ENCODE measurements around the gene ENDOV.
A peak's percentile ranks its signal among the peaks of the same experiment; 100 is the strongest.

ENDOV gene

DNA sequence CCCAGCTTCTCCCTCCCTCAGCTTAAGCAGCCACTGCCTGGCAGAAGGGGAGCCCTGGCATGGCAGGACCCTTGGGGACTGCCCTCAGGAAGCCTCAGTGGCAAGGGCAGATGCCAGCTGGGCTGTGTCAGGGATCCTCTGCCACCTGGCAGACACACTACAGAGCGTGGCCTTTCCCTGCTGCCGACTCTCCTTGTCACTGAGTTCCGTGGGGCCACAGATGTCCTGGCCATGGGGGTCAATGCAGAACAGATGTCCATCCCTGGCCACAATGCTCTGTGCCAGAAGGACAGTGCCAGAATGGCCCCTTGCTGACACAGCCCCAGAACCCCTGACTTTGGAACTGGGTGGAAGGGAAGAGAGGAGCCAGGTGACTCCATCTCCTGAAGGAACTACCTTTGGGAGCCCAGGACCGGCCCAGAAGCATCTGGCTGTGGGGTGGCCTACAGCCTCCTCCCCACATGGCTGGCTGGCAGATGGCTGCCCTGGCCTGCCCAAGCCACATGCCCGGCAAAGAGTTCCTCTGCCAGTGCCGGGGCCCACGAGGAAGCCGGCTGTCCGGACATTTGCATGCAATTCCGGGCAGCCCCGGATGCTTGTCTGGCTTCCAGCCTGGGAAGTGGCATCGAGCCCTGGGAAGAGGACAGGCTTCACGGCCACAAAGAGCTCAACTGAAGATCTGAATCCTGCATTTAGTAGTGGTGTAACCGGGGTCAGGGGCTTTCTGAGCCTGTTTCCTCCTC lies 37.4 kb downstream of the ENDOV start:
- no peak for DNase-seq

DNA sequence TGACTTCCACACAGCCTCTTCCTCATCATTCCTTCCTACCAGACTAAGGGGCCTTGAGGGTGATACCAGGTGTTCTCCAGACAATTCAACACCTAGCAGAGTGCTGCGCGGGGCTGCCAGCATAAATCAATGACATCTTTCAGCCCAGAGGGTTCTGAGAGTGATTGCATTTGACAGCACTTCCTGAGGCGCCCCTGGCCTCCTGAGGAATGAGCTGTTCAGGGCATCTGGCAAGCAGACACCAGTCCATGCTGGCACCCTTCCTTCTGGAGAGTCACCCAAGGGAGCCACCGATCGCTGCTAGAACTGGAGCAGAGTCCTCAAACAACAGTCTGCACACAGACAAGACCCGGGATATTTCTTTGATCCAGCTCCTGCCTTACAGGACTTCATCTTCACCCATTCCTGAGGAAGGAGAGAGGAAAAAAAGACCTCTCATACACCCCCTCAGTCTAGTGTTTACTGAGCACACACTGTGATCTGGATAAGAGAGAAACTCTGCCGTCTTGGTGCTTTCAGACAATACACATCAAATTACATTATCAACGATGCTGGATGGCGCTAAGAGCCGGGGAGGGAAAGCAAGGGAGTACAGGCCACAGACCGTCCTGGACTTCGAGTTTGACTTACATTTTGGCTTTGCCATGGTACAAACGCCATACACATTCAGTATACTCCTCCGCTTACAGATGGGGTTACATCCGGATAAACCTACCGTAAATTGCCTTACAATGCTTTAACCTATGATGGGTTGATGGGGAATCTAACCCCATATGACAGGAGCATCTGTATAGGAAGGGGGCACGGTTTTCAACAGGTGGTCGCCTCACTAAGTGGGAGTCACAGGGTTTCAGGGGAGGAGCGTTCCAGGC lies 38.4 kb downstream of the ENDOV start:
- DNase-seq: no peak

DNA sequence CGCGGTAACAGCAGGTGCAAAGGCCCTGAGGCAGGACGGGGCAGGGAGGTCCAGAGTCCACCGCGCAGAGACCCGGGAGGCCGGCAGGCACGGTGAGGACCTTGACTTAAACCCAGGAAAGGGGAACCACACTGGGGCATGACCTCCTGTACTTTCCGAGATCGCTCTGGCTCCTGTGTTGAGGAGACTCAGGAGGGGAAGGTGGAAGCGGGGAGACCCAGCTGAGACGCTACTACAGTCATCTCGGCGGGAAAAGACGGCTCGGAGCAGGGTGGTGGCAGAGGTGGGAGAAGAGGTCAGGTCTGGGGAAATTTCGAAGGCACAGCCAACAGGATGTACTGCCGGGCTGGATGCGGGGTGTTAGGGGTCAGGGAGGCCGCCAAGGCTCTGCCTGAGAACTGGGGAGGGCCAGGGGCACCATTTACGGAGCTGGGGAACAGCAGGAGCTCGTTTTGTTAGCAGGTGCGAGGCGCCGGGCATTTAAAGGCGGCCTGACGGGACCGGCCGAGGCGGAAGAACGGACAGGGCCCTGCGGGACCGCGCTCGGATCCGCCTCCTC lies 39.1 kb downstream of the ENDOV start:
- no peak for DNase-seq

DNA sequence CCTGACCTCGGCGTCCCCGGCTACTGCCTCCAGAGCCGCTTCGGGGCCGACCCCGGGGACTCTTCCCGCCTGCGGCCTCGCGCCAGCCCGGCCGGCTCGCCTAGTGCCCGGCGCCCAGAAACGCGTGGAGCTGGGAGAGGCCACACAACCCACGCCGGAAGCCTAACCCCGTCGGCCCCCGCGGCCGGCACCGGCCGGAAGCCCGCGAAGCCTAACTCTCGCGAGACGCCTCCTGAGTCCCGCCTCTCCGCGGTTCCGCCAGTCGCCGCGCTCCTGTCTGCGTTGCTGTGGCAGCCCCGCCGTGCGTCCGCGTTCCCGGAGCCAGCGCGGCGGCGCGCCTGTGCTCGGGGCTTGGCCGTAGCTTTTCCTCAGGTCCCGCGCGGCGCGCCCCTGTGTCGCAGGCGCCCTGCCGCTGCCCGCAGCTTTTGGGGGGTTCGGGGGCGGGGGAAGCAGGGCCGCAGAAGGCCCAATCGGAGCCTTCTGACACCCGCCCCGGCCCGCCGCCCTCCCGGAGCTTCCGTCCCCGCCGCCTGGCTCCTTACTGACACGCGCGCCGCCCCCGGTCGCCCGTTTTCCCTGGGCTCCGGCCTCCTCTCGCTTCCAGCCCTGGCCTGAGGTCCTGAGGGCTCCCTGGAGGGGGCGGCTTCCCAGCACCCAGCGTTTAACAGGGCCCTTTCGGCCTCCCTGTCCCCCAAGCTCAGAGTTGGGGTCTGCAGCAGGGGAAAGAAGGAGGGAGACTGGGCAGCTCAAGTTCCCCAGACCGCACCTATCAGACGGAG lies 39.8 kb downstream of the ENDOV start:
- peak; percentile 87 to 94 for DNase-seq

DNA sequence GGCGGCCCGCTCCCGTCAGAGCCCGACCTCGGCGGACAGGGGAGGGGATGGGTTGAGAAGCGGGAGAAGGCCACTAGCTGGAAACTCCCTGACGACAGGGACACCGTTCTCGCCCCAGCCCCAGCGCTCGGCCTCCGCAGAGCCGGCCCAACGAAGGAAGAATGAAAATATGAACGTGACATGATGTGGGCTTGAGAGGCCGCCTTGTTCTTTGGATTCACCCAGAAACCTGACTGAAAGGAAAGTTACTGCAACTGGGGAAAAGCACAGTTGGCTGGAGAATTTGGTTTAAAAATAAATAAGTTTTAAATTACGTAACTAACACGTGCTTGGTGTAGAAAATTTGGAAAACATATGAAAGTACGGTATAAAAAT lies 40.4 kb downstream of the ENDOV start:
- peak in 1 of 2 donors; percentile 49 for DNase-seq

DNA sequence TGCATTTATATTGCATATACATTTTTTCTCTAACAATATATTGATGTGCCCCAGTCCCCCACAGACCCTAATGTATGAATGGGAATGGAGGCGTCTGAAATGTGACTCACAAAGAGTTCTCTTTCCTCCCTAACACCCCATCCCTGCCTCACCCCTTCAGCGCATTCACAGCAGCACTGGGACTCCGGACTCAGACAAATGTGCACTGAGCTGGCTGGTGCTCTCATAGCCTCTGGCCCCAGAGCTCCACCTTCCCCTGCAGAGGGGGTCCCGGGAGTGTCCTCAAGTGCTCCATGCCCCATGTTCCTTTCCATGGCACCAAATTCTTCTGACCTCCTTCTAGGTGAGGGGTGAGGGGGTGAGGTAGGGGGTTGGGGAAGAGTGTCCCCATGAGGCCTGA lies 40.8 kb downstream of the ENDOV start:
- no peak for DNase-seq

DNA sequence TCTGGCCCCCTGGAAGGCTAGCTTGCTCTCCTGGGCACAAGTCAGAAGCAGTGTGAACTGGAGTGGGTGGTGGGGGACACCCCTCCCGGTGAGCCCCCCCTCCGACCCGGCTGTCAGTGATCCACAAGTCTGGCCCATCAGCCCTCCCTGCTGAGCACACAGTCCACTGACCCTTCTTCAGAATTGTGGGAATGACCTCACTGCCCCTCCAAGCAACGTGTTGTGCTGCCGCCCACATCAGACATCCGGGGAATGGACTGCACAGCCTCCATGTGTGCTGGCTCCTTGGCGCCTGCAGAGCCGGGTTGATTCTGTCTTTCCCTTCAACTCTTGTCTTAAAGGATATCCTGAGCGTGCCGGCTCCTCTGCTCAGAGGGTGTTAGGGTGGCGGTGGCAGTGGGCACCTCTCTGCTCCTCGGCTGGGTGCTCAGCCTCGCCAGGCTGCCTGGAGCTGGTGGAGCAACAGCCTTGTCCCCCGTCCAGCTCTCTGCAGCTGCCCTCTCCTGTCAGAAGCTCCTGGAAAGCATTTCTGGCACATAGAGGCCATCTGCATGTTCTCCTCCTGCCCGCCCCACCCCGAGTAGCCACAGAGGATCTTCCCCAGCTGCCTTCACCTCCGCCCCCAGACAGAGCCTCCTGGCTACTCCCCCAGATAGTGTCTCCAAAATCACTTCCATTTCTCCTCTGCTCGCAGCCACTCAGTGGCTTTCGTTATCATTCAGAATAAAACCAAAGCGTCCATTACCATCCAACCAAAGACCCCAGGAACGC lies 41.7 kb downstream of the ENDOV start:
- DNase-seq: no peak

DNA sequence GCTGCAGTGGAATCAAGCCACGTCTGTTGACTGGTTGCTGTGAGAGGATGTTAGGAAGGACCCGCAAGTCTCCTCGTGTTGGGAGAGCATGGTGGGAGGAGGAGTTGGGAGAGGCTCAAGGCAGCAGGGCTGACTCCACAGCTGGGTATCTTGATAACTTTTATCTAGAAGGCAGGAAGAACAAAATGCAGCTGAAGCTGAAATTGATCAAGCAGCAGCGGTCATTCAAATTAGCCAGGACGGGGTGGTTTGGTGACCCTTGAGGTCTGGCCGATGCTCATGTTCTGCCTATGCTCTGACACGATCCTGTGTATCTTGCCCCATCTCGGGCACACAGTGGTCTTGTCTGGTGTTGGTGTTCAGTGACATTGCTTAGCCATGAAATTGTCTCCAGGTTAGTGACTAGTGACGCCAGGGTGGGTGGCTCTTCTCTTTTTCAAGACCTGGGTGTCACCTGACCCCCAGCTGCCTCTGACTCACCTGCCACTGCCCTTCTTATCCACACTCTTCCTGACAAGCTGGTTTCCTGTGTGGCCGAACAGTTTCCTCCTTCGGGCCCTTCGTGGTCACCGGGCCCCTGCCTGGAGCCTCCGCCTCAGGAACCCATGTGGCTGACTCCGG lies 42.4 kb downstream of the ENDOV start:
- DNase-seq: no peak

DNA sequence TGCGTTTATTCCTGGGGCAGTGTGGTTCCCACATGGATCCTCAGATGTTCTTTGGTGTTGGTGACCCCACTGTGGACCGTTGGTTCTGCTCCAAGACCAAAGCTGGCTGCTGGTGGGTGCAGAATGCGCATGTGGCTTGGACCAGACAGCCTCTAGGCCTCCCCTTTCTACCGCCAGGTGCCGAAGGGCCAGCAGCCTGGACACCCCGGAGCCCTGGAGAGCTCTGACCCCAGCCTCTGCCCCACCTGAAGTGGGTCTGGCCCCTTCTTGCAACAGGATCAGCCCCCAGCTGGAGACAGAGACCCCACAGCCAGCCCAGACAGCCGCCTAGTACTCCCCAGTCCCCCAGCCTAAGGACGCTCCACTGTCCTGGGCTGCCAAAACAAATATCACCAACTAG lies 43.0 kb downstream of the ENDOV start:
- no peak for DNase-seq

DNA sequence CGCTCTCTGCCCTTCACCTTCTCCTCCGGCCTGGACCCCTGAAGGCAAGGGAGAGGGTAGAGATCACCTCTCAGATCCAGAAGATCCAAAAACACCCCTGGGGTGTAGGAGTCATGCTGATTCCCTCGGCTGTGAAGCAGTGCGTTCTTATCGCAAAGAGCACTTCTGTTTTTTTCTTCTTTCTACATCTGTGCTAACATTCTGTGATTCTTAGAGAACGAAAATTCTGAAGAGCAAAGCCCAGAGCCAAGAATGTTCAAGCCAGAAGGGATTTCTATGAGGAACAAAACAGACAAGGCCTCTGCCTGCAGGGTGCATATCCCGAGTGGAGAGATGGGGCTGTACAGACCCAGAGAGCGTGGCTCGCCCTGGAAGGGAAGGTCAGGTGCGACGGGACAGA lies 44.3 kb downstream of the ENDOV start:
- no peak for DNase-seq

DNA sequence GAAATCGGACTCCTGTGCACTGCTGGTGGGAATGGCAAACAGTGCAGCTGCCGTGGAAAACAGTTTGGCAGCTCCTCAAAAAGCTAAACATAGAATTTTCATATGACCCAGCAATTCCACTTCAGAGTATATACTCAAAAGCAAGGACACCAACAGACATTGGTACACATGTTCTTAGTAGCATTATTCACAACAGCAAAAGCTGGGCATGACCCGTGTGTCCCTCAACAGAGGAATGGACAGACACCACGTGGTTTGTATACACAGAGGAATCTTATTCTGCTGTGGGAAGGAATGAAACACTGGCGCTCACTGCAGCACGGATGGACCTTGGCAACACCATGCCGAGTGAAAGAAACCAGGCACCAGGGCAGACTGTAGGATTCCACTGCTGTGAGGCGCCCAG lies 45.5 kb downstream of the ENDOV start:
- no peak for DNase-seq

DNA sequence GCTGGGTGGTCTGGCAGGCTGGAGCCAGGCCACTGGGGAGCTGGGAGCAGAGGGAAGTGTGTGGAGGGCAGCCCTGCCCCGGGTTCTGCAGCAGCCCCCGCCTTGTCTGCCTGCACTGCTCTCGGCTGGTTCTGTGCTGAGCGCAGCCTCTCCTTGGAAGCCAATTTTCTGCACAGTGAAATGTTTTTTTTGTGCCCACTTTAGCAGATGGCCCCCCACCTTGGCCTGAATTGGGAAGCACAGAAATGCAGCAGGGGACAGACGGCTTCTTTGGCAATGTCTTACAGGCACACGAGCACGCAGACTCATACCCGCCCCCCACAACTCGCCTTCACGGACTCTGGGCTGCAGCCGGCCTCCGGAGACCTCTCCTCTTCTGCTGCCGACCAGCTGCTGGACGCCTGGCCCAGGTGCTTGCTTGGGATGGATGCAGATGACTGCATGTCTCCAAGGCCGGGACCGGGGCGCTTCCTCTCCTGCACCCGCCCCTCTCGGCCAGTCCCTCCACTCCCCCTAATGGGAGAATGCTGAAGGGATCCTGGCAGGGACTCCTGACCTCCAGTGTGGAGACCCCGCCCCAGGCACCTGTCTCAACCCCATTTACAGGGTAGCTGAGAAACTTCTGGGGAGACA lies 46.7 kb downstream of the ENDOV start:
- no peak for DNase-seq

DNA sequence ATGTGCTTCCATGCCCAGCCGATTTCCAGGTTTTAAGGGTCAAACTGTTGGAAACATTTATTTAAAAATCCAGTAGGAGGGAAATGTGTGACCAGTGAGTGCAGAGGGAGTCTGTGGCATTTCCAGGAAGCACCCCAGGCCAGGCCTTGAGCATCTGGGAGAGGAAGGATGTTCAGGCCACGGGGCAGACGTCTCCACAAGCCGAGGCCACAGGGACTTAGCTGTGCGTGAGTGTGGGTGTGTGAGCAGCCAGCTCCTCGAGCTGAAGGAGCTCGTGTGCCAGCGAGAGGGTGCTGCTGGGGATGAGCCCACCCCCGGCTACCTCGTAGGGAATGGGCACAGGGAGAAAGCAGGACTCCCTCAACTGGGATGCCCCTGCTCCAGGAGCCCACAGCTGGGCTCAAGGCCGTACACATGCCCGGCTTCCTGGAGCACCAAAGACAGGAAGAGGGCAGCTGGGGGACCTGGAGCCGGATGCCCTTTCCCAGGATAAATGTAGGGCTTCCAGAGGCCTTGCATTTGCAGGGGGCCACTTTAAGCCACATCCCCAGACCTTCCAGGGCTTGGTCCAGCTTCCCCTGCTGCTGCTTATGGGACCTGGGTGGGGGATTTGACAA lies 48.9 kb downstream of the ENDOV start:
- no peak for DNase-seq

DNA sequence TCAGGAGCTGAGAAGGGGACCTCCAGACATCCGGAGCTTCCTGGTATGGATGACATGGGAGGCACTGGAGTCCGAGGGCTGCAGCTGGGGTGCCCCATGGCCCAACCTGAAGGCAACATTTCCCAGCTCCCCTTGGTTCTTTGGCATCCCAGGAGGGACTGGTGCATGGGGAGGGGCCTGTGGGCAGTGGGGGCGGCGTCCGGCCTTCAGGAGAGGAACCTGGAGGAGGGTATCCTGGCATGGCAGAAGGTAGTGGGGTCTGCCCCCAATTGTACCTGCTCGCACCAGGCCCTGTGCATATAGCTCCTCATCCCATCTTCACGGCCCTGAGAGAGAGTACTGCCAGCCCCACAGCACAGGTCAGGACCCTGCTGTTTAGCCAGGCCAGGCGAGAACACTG lies 49.5 kb downstream of the ENDOV start:
- no peak for DNase-seq

DNA sequence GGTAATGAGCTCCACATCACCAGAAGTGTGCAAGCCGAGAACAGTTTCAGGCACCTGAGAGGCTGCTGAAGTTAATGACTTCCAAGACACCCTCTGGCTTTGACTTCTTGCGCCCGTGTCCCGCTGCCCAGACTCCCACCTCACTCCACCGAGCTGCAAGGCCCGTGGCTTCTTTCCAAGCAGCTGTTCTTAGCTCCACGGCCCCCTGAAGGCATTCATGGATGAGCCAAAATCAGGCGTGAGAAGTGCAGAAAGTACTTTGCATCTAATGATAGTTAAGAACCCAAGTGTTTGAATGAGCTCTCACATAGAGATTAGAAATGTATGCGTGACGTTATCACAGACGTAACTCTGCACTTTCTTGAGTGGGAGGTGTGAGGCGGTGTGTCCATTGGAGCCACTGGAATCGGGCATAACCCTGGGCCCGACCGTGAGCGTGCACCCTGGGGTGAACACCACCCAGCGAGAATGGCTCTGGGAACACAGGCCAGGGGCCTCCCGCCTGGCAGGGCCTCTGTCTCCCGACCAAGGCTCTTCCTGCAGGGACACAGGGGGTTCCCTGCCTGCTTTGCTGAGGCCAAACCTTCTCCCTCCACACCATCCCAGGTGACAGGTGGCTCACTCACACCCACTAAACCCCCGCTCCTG lies 50.5 kb downstream of the ENDOV start:
- no peak for DNase-seq

DNA sequence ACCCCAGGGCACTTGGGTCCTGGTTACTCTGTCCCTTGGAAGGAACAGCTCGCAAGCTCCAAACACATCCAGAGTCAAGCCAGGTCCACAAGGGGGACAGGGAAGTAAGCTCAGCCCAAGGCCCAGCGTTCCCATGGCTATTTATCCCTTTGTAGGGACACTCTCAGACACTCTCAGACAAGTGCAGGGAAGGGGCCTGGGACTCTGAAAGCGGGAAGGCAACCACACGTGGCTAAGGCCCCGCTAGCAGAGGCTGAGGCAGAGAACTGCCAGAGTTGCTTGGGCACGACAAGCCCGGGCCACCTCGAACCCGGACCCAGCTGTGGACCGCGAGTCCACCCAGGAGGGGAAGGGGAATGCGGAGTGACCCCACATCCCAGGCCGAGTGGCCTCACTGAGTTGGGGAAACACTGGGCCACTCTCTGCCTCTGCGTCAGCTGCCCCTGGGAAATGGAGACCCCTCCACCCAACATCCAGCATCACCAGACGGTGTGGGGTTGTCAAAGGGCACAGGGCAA lies 51.3 kb downstream of the ENDOV start:
- DNase-seq: no peak

DNA sequence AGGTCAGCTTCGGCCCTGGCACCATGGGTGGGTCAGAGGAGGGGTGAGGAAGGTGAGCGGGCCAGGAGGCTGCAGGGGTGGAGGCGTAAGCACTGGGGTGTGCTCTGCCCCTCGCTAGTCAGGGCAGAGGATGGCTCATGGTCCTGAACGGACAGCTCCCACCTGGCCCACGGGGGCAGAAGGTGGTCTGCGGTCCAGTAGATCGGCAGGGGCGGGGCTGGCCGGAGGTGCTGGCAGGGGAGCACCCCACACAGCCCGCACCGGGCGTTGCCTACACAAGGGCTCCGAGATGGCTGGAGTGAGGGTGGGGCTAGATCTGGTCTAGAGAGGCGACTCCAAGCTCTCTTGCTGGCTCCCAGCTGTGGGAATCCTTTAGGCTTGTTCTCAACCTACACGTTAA lies 53.3 kb downstream of the ENDOV start:
- no peak for DNase-seq

DNA sequence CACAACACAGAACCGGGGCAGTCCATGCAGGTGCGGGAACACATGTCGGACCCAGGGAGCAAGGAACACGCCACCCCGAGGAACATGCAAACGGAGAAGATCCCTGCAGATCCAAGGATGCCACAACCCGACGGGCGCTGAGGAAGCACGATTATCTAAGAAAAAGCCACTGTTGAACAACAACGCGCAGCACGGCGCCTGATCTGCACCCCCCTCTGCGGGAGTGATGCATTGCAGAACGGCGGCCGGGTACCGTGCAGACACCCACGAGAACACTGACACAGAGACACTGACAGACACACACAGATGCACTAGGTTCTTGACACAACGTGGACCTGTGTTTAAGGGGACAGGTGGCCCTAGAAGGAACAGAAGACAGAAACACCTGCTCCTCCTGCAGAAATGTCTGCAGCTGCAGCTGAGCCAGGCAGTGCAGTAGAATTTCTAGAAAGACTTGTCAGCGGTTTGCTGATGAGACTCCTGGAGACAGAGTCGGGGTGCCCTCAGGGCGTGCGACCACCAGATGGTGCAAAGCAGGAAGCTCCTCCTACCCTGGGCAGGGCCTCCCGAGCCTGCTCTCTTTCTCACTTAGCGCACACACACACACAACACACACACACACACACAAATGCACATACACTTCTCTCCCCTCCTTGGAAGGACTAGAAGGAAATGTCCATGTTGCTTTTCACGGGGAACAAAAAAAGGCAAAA lies 54.0 kb downstream of the ENDOV start:
- no peak for DNase-seq

DNA sequence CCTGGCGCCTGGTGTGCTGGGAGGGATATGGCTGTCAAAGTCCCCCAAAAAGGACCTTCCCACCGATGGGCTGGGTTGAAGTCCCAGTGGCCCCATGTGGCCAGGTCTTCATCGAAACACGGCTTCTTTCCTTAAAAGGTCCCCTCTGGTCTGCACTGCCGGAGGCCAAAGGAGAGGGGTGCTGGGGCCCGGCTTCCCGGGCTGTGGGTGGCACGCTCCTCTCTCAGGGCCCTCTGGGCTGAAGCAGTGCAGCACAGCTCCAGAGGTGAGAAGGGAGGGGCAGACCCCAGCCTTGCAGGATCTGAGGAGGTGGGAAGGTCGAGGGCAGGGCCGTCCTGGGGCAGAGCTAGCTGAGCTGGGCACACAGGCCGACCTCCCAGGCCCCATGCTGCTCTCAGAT lies 54.7 kb downstream of the ENDOV start:
- DNase-seq: no peak

DNA sequence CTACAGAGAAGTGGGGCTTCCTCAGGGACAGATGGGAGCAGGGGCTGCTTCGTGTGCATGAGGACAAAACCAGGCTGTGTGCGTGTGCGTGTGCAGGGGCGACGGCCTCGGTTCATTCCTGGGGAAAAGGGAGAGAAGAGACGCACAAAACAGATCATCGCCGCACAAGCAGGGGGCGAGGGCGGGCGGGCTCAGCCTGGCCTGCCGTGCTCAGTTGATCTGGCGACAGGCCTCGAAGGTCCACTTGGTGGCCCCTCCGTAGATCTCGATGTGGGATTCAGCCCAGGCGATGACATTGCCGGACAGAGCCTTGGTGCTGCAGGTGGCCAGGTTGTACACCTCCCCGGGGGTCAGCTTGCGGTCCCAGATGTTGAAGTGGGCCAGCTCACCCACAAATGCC lies 55.6 kb downstream of the ENDOV start:
- DNase-seq: no peak
